ENCODE results near the gene DCBLD1. TPM values are rescaled to one million over a fixed set of nuclear protein-coding genes. Genes with fewer than 3 reads are reported as not detected.
"Not testable (repeated sequence)": the region's sequence is repeated elsewhere in the genome, so short reads cannot be mapped to it uniquely, and the experiment has no call there.

Gene DCBLD1
- total RNA-seq, 1 experiment from 2014 or later = 19.5 TPM

DNA sequence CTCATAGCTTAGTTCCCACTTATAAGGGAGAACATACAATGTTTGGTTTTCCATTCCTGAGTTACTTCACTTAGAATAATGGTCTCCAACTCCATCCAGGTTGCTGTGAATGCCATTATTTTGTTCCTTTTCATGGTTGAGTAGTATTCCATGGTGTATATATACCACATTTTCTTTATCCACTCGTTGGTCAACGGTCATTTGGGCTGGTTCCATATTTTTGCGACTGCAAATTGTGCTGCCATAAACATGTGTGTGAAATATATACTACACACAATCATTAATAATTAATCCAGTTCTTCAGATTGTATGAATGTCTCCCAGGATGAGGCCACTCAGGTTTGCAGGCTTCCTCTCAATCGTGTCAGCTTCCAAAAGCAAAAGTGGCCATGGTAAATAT is 13.9 kb upstream of the DCBLD1 start:
- DNase-seq (ENCODE audit: low read depth, low spot score); RAD21 ChIA-PET (ENCODE audit: low non-redundant PET in 1 of 2, low total read pairs in 2 of 2, uncharacterized antibody in 2 of 2, unreplicated experiment in 2 of 2); H3K9ac ChIP-seq (ENCODE audit: low read length); H3K27ac ChIP-seq (ENCODE audit: low read depth, low read length); H3K9me2 ChIP-seq (ENCODE audit: insufficient read depth); H2AFZ ChIP-seq (ENCODE audit: low read depth, low read length, poor library complexity, severe bottlenecking); ATAC-seq; intact Hi-C loops (cut with micrococcal nuclease); H3K27me3 ChIP-seq (ENCODE audit: insufficient read depth, low read length); BruUV-seq (replicated peaks); H4K20me1 ChIP-seq (ENCODE audit: insufficient read depth); H3K4me2 ChIP-seq (ENCODE audit: low read length); H3K9me3 ChIP-seq (ENCODE audit: control insufficient read depth in 1 of 2, insufficient read depth in 1 of 2, low read depth in 1 of 2, low read length in 2 of 2); H3K36me3 ChIP-seq (ENCODE audit: control insufficient read depth in 1 of 2, insufficient read depth in 2 of 2, low read length in 2 of 2); H3K79me2 ChIP-seq (ENCODE audit: insufficient read depth, low read length); H3K4me3 ChIP-seq (replicated peaks in 1 of 2; ENCODE audit: low read depth in 1 of 2, low read length in 2 of 2); CTCF ChIA-PET; POLR2A ChIA-PET: not testable (repeated sequence)
- peaks cover 0 to 12% of the 10 kb centered on the region in 2 experiments; a peak in 2 of 4 replicates for H3K4me1 ChIP-seq (ENCODE audit: control insufficient read depth in 1 of 2, insufficient read depth in 2 of 2, low read length in 2 of 2)

DNA sequence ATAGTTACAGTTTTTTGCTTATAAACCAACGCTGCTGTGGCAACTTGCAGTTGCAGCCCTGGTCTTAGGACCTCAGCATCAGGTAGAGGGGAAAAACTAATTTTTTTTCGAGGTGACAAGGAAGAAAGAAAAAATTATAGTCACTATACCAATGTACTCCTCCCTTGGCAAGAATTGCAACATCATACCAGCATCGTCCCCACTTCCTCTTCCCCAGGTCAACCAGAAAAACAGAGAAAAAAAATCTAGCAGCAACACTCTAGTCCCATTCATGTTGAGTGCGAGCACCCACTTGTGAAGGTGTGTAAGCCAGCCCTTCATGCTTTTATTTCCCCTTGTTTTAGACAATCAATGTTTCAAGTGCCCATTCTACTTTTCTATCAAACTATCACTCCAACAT is 13.1 kb upstream of the DCBLD1 start:
- CTCF ChIA-PET = no interaction called here
- BruUV-seq (replicated peaks) = no TSS peak

DNA sequence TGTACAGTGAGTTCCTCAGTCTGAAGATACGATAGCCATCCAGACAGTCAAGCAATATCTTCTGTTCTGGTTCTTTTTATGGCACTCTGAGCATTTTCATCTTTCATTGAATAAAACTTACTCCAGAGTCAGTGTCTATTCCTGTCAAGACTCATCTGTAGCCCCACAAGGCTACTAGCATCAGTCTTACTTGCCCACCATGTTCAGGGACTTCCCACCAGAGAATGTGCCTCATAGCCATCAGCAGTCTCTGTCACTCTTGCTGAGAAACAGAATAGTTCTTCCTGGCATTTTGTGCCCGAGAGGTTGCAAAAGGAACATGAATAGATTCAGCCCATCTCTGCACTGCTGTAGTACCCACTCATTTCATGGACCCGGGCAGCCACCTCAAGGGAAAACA is 12.7 kb upstream of the DCBLD1 start:
- BruUV-seq (replicated peaks) = no TSS peak
- ATAC-seq (no peak), DNase-seq (ENCODE audit: low read depth, low spot score) (no peak)
- H3K36me3 ChIP-seq (ENCODE audit: control insufficient read depth in 1 of 2, insufficient read depth in 2 of 2, low read length in 2 of 2) = no peaks in the 10 kb centered on the region
- H3K9ac ChIP-seq (ENCODE audit: low read length) = no peak overlapping the region
- H2AFZ ChIP-seq (ENCODE audit: low read depth, low read length, poor library complexity, severe bottlenecking) = no peak overlapping the region
- no peaks in the 10 kb centered on the region for H3K27me3 ChIP-seq (ENCODE audit: insufficient read depth, low read length)
- H3K4me3 ChIP-seq (replicated peaks in 1 of 2; ENCODE audit: low read depth in 1 of 2, low read length in 2 of 2) = no peak overlapping the region
- RAD21 ChIA-PET (ENCODE audit: low non-redundant PET in 1 of 2, low total read pairs in 2 of 2, uncharacterized antibody in 2 of 2, unreplicated experiment in 2 of 2) = no interaction called here
- H4K20me1 ChIP-seq (ENCODE audit: insufficient read depth) = no peaks in the 10 kb centered on the region
- POLR2A ChIA-PET = no interaction called here
- no peak for TF ChIP-seq EGR1 (IDR thresholded peaks at IDR 0.05; ENCODE audit: low read depth)
- CTCF ChIA-PET = no interaction called here
- no peaks in the 10 kb centered on the region for H3K4me1 ChIP-seq (ENCODE audit: control insufficient read depth in 1 of 2, insufficient read depth in 2 of 2, low read length in 2 of 2)
- H3K9me3 ChIP-seq (ENCODE audit: control insufficient read depth in 1 of 2, insufficient read depth in 1 of 2, low read depth in 1 of 2, low read length in 2 of 2) = no peaks in the 10 kb centered on the region
- H3K9me2 ChIP-seq (ENCODE audit: insufficient read depth) = no peaks in the 10 kb centered on the region
- no peaks in the 10 kb centered on the region for H3K79me2 ChIP-seq (ENCODE audit: insufficient read depth, low read length)
- no peak overlapping the region for H3K4me2 ChIP-seq (ENCODE audit: low read length)
- intact Hi-C loops (cut with micrococcal nuclease) = no loop called here
- H3K27ac ChIP-seq (ENCODE audit: low read depth, low read length) = no peak overlapping the region

More for the DNA sequence above, 13.1 kb upstream of the DCBLD1 start:
- ChIA-PET POLR2A (no interaction called here), RAD21 (ENCODE audit: low non-redundant PET in 1 of 2, low total read pairs in 2 of 2, uncharacterized antibody in 2 of 2, unreplicated experiment in 2 of 2) (no interaction called here)
- H3K79me2 ChIP-seq (ENCODE audit: insufficient read depth, low read length) = no peaks in the 10 kb centered on the region
- H3K4me3 ChIP-seq (replicated peaks in 1 of 2; ENCODE audit: low read depth in 1 of 2, low read length in 2 of 2) = no peak overlapping the region
- no peaks in the 10 kb centered on the region for H3K36me3 ChIP-seq (ENCODE audit: control insufficient read depth in 1 of 2, insufficient read depth in 2 of 2, low read length in 2 of 2)
- no peak for DNase-seq (ENCODE audit: low read depth, low spot score)
- H3K9ac ChIP-seq (ENCODE audit: low read length) = no peak overlapping the region
- H2AFZ ChIP-seq (ENCODE audit: low read depth, low read length, poor library complexity, severe bottlenecking) = no peak overlapping the region
- TF ChIP-seq ELF1 (IDR thresholded peaks at IDR 0.05; ENCODE audit: borderline replicate concordance, low read depth) (no peak), TCF7L2 (IDR thresholded peaks at IDR 0.05; ENCODE audit: borderline replicate concordance, extremely low read depth, insufficient read depth, insufficient read length) (no peak), SIN3A (IDR thresholded peaks at IDR 0.05; ENCODE audit: low read depth) (no peak), ZFX (IDR thresholded peaks at IDR 0.05) (no peak), EZH2 (IDR thresholded peaks at IDR 0.05) (no peak), SP1 (IDR thresholded peaks at IDR 0.05; ENCODE audit: low read depth) (no peak), JUND (IDR thresholded peaks at IDR 0.05) (no peak)
- H4K20me1 ChIP-seq (ENCODE audit: insufficient read depth) = no peaks in the 10 kb centered on the region
- H3K4me2 ChIP-seq (ENCODE audit: low read length) = no peak overlapping the region
- H3K9me3 ChIP-seq (ENCODE audit: control insufficient read depth in 1 of 2, insufficient read depth in 1 of 2, low read depth in 1 of 2, low read length in 2 of 2) = no peaks in the 10 kb centered on the region
- intact Hi-C loops (cut with micrococcal nuclease) = no loop called here
- no peak for ATAC-seq
- H3K27me3 ChIP-seq (ENCODE audit: insufficient read depth, low read length) = no peaks in the 10 kb centered on the region
- peaks cover 0 to 4% of the 10 kb centered on the region in 2 experiments; a peak in 2 of 4 replicates for H3K4me1 ChIP-seq (ENCODE audit: control insufficient read depth in 1 of 2, insufficient read depth in 2 of 2, low read length in 2 of 2)
- no peak overlapping the region for H3K27ac ChIP-seq (ENCODE audit: low read depth, low read length)
- H3K9me2 ChIP-seq (ENCODE audit: insufficient read depth) = no peaks in the 10 kb centered on the region
